Activated T-helper 1 cell treated with anti-CD3 and anti-CD28 coated beads, Interleukin-12 subunit alpha, Interleukin-12 subunit beta, Interleukin-2, Interleukin-4 antibody, amounts not matched to agents 30 ng/mL and 10 ng/mL and 1 ng/mL, durations not matched to agents 14 hours and 24 hours and 36 hours (primary cell): ENCODE results near the gene MRPL45. TPM values are rescaled to one million over a fixed set of nuclear protein-coding genes. Genes with fewer than 3 reads are reported as not detected.

Experiments
- DNase-seq: peaks from one replicate; pipeline ENCODE4 v3.0.0; 2021; ENCODE audit warnings: low spot score
- H3K27ac Mint-ChIP-seq: one replicate; pipeline ENCODE4 v1.8.0; 2021; ENCODE audit warnings: mild to moderate bottlenecking, mixed read lengths
- H3K27me3 Mint-ChIP-seq: one replicate; pipeline ENCODE4 v1.8.0; 2022; ENCODE audit warnings: mild to moderate bottlenecking, moderate library complexity, mixed read lengths; ENCODE audit not compliant: insufficient read depth
- H3K36me3 Mint-ChIP-seq: one replicate; pipeline ENCODE4 v1.8.0; 2021; ENCODE audit warnings: low read depth, mixed read lengths
- H3K4me1 Mint-ChIP-seq: one replicate; pipeline ENCODE4 v1.8.0; 2021; ENCODE audit warnings: low read depth, mixed read lengths
- H3K4me3 Mint-ChIP-seq: one replicate; pipeline ENCODE4 v1.8.0; 2021; ENCODE audit warnings: mild to moderate bottlenecking, moderate library complexity, mixed read lengths
- H3K9me3 Mint-ChIP-seq: one replicate; pipeline ENCODE4 v1.8.0; 2021; ENCODE audit warnings: mixed read lengths
- intact Hi-C: fragments of 100-400 bp; cut with micrococcal nuclease; formaldehyde crosslinking; loops from one replicate; pipeline ENCODE4 v1.15.1; 2024
- total RNA-seq: library from RNA; stranded (reverse); gene quantifications from 2 replicates; pipeline ENCODE4 v1.2.3, GENCODE V29; 2022

Gene MRPL45
- total RNA-seq, 1 donor from 2014 or later = 43.1 TPM

- Mint-ChIP-seq H3K4me1 (peaks cover under 1% of the 10 kb centered on the region), H3K27me3 (peaks cover 4% of the 10 kb centered on the region), H3K27ac (no peak within 1 kb of the TSS), H3K9me3 (no peaks in the 10 kb centered on the region), H3K4me3 (no peak within 1 kb of the TSS), H3K36me3 (no peaks in the 10 kb centered on the region)
- intact Hi-C loops = no loop called here
- DNase-seq = no peak
Observed at GRCh38 chr17:38343608-38344419, 46.8 kb downstream of the MRPL45 start, which contains the start of gene GPR179. TSS of gene GPR179 (minus strand) at chr17:38343956. CDS start at chr17:38343789, 167 bp downstream.

DNA sequence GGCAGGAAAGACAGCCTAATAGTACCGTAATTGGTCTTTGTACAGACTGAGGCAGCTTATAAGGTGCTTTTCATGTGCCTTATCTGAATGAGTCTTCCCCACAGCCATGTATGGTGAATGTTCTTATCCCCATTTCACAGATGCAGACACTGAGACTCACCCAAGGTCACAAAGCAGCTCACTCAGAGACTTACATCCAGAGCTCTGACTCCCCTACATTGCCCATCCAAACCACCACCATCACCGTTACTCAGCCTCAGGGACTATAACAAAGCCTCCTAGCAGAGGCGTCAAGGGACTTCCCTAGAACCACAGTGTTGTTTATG is 47.4 kb downstream of the MRPL45 start:
- Mint-ChIP-seq H3K27ac (no peak overlapping the region), H3K4me3 (no peak overlapping the region), H3K4me1 (peaks cover 5% of the 10 kb centered on the region), H3K36me3 (no peaks in the 10 kb centered on the region), H3K9me3 (no peaks in the 10 kb centered on the region), H3K27me3 (peaks cover 4% of the 10 kb centered on the region)
- DNase-seq = no peak
- intact Hi-C loops = no loop called here

DNA sequence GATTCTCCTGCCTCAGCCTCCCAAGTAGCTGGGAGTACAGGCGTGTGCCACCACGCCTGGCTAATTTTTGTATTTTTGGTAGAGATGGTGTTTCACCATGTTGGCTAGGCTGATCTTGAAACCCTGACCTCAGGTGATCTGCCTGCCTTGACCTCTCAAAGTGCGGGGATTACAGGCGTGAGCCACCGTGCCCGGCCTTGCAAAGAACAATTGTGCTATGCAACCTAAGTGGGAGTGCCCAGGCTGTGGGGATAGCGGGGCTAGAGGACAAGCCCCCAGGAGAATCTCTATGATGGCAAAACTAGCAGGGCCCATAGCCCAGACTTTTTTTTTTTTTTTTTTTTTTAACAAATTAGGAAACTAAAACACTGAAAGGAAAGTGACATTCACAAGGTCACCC is 48.8 kb downstream of the MRPL45 start:
- Mint-ChIP-seq H3K27ac (no peak overlapping the region), H3K4me1 (peaks cover 6% of the 10 kb centered on the region), H3K9me3 (no peaks in the 10 kb centered on the region), H3K36me3 (no peaks in the 10 kb centered on the region), H3K27me3 (peaks cover 7% of the 10 kb centered on the region), H3K4me3 (no peak overlapping the region)
- intact Hi-C loops = no loop called here
- DNase-seq = no peak

DNA sequence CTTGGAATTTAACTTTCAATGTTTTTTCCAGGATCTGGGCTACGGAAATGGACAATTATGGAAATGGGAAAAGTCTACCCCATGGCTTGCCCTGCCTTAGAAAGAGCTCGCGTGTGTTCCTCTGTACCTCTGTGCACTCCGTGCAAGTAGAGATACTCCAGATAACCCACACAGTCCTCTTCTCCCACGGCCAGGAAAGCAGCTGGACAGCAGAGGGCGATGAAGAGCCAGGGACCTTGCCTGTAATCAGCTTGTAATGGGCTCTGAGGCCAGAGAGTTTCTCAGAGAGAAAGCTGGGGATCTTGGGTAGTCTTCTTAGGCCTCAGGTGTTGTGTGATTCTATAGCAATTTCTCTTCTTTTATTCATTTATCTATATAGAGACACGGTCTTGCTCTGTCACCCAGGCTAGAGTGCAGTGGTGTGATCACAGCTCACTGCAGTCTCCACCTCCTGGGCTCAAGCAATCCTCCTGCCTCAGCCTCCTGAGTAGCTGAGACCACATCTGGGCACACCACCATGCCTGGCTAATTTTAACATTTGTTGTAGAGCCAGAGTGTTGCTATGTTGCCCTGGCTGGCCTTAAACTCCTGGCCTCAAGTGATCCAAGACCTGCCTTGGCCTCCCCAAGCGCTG is 52.2 kb downstream of the MRPL45 start:
- DNase-seq = peak; percentile 77
- Mint-ChIP-seq H3K4me3 (no peak overlapping the region), H3K27me3 (peaks cover 4% of the 10 kb centered on the region), H3K4me1 (peaks cover 21% of the 10 kb centered on the region), H3K27ac (no peak overlapping the region), H3K9me3 (no peaks in the 10 kb centered on the region), H3K36me3 (peaks cover 4% of the 10 kb centered on the region)
- intact Hi-C loops = loop anchor here (1.0 to 2.0 kb wide), 4 partner anchors 65 to 403 kb away; partner anchors contain the start of gene PSMB3

- Mint-ChIP-seq H3K4me1 (peaks cover 29% of the 10 kb centered on the region), H3K4me3 (peak overlapping the region; percentile 53), H3K27ac (no peak overlapping the region), H3K36me3 (peaks cover 6% of the 10 kb centered on the region), H3K27me3 (peaks cover 7% of the 10 kb centered on the region), H3K9me3 (no peaks in the 10 kb centered on the region)
- intact Hi-C loops = loop anchor here (2.0 to 5.0 kb wide), 2 partner anchors 617 to 991 kb away; partner anchors contain the start of gene FBXO47
- no peak for DNase-seq
Observed at GRCh38 chr17:38350035-38350434, 53.1 kb downstream of the MRPL45 start.

DNA sequence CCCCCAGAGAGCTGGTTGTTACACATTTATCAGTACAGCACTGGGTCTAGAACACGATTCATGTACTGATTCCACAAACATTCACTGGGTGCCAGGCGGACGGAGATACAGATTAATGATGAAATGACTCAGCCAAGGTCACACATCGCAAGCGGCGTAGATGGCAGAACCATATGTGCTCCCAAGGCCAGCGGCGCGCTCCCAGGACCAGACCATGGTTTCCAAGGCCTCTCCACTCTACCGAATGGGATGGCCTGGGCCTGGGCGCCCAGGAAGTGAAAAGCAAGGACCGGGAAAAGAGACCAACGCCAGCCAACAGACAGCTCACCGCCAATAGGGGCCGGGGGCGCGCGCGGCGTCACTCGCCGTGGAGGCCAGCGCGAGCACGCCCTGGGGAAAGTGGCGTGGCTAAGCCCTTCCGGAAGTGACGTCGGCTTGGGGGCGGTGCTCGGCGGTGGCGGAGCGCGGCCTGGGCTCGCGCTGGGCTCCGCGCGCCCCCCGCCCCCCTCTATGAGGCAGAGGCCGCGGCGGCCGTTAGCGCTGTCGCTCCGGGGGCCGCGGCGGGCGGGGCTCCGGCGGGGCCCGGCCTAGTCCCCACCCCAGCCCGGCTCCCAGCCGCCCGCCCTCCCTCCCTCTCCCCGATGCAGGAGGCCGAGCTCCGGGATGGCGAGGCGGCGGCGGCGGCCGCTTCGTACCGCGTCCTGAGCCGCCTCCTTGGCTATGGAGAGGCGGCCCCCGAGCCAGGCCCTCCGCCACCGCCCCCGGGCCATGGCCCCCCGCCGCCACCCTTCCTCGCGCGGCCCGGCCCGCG is 54.6 kb downstream of the MRPL45 start, which contains the start of gene SOCS7:
SOCS7 (plus strand) TSS at position 433 of the 811 bp plus-strand sequence; CDS start at position 642, 209 bp downstream.
- Mint-ChIP-seq H3K36me3 (peaks cover 10% of the 10 kb centered on the region), H3K4me3 (peak within 1 kb of the TSS; percentile 93), H3K27me3 (peaks cover 6% of the 10 kb centered on the region), H3K9me3 (no peaks in the 10 kb centered on the region), H3K4me1 (peaks cover 36% of the 10 kb centered on the region), H3K27ac (peak within 1 kb of the TSS; percentile 95)
- DNase-seq = peak; percentile 88
- intact Hi-C loops = loop anchor here (2.0 to 5.0 kb wide), 2 partner anchors 616 to 993 kb away; partner anchors contain the start of gene FBXO47

- H3K4me3 Mint-ChIP-seq = peak overlapping the region; percentile 77
- H3K27me3 Mint-ChIP-seq = peaks cover 6% of the 10 kb centered on the region
- peak; percentile 3 for DNase-seq
- peaks cover 45% of the 10 kb centered on the region for H3K4me1 Mint-ChIP-seq
- intact Hi-C loops = loop anchor here (5.0 kb wide), 1 partner anchor 615 kb away; the partner anchor contains the start of gene FBXO47
- no peaks in the 10 kb centered on the region for H3K9me3 Mint-ChIP-seq
- no peak overlapping the region for H3K27ac Mint-ChIP-seq
- peaks cover 10% of the 10 kb centered on the region for H3K36me3 Mint-ChIP-seq
Observed at GRCh38 chr17:38352245-38353085, 55.5 kb downstream of the MRPL45 start.

GRCh38 chr17:38353086-38353604 is 56.2 kb downstream of the MRPL45 start:
- no peaks in the 10 kb centered on the region for H3K9me3 Mint-ChIP-seq
- H3K4me3 Mint-ChIP-seq = peak overlapping the region; percentile 77
- H3K36me3 Mint-ChIP-seq = peaks cover 10% of the 10 kb centered on the region
- peaks cover 6% of the 10 kb centered on the region for H3K27me3 Mint-ChIP-seq
- no peak for DNase-seq
- H3K27ac Mint-ChIP-seq = no peak overlapping the region
- H3K4me1 Mint-ChIP-seq = peaks cover 48% of the 10 kb centered on the region
- intact Hi-C loops = loop anchor here (5.0 kb wide), 1 partner anchor 614 kb away; the partner anchor contains the start of gene FBXO47

- H3K4me1 Mint-ChIP-seq = peaks cover 48% of the 10 kb centered on the region
- H3K27me3 Mint-ChIP-seq = peaks cover 6% of the 10 kb centered on the region
- H3K9me3 Mint-ChIP-seq = no peaks in the 10 kb centered on the region
- H3K27ac Mint-ChIP-seq = no peak overlapping the region
- no peak for DNase-seq
- peak overlapping the region; percentile 77 for H3K4me3 Mint-ChIP-seq
- H3K36me3 Mint-ChIP-seq = peaks cover 10% of the 10 kb centered on the region
- intact Hi-C loops = loop anchor here (5.0 kb wide), 1 partner anchor 614 kb away; the partner anchor contains the start of gene FBXO47
Observed at GRCh38 chr17:38353668-38354067, 56.7 kb downstream of the MRPL45 start.

- Mint-ChIP-seq H3K27ac (no peak overlapping the region), H3K4me3 (peak overlapping the region; percentile 77)
Observed at GRCh38 chr17:38354466-38354865, 57.5 kb downstream of the MRPL45 start.

GRCh38 chr17:38355251-38355650 is 58.3 kb downstream of the MRPL45 start:
- H3K4me1 Mint-ChIP-seq = peaks cover 43% of the 10 kb centered on the region
- peak overlapping the region; percentile 20 for H3K4me3 Mint-ChIP-seq
- H3K27me3 Mint-ChIP-seq = peaks cover 3% of the 10 kb centered on the region
- H3K36me3 Mint-ChIP-seq = peaks cover 10% of the 10 kb centered on the region
- H3K9me3 Mint-ChIP-seq = no peaks in the 10 kb centered on the region
- intact Hi-C loops = no loop called here
- H3K27ac Mint-ChIP-seq = no peak overlapping the region
- DNase-seq = no peak

More at GRCh38 chr17:38354466-38354865, 57.5 kb downstream of the MRPL45 start:
- intact Hi-C loops = loop anchor here (5.0 kb wide), 1 partner anchor 613 kb away; the partner anchor contains the start of gene FBXO47
- Mint-ChIP-seq H3K4me1 (peaks cover 43% of the 10 kb centered on the region), H3K36me3 (peaks cover 10% of the 10 kb centered on the region), H3K9me3 (no peaks in the 10 kb centered on the region), H3K27me3 (peaks cover 6% of the 10 kb centered on the region)
- DNase-seq = no peak
